Measurements from ENCODE around the gene TBC1D14. TPM values are rescaled to one million over a fixed set of nuclear protein-coding genes. Genes with fewer than 3 reads are reported as not detected.

The TBC1D14 gene
- total and polyA plus RNA-seq, 2 of the 4 experiments (the other 2 are of a cell fraction) = 31.7 to 40.7 TPM

DNA sequence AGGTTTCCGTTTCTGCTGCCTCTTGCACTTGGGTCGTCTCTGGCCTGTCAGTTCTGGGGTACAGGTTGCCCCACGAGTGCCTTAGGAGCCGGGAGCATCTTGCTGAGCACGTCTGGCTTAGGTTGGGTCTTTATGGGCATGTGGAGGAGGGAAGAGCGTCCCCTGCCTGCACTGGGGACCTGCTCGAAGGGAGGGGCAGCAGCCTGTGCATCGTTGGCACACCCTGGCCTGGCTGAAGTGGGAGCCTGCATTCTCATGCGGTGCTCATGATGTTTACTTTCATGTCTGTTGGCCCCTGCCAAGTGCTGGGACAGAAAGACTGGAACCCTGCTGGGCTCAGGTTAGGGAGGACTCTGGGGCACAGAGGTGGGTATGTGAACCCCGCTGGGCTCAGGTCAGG, 109.7 kb downstream of the TBC1D14 start:
- intact Hi-C loops (cut with micrococcal nuclease) = no loop called here
- Histone ChIP-seq H3K79me1 (ENCODE audit: low read depth in 1 of 2, low read length in 2 of 2) (peaks cover 25 to 60% of the 10 kb centered on the region in 2 experiments), H3K56ac (ENCODE audit: extremely low read depth, insufficient read depth, low read length) (no peak overlapping the region), H3K18ac (ENCODE audit: low read depth, low read length) (no peak overlapping the region), H4K20me1 (ENCODE audit: insufficient read depth, low read length) (no peaks in the 10 kb centered on the region), H3K9me1 (ENCODE audit: insufficient read depth, low read length) (peaks cover 23% of the 10 kb centered on the region), H3K4ac (ENCODE audit: low read depth, low read length) (no peak overlapping the region), H3K27me3 (ENCODE audit: control insufficient read depth, insufficient read depth, low read length) (no peaks in the 10 kb centered on the region), H3K27ac (ENCODE audit: insufficient read depth, low read length) (no peak overlapping the region), H3K4me1 (ENCODE audit: control insufficient read depth, insufficient read depth, low read length) (peaks cover 8% of the 10 kb centered on the region), H3K4me3 (ENCODE audit: insufficient read depth, low read depth, low read length) (no peak overlapping the region), H3K4me2 (ENCODE audit: low read depth, low read length) (no peak overlapping the region), H2BK120ac (ENCODE audit: low read depth, low read length) (no peak overlapping the region), H3K14ac (replicated peaks; ENCODE audit: low read depth, low read length) (no peak overlapping the region), H2AFZ (replicated peaks; ENCODE audit: low read length, poor library complexity) (no peak overlapping the region), H2AK5ac (ENCODE audit: low read depth, low read length) (no peak overlapping the region), H4K5ac (ENCODE audit: low read depth, low read length) (no peak overlapping the region), H4K8ac (ENCODE audit: low read depth in 2 of 2, low read length in 2 of 2) (no peak overlapping the region), H2BK20ac (ENCODE audit: low read depth, low read length) (no peak overlapping the region), H2AK9ac (replicated peaks; ENCODE audit: low read depth, low read length, poor library complexity) (no peak overlapping the region), H3K9me3 (ENCODE audit: control insufficient read depth, insufficient read depth, low read length) (no peaks in the 10 kb centered on the region), H3K36me3 (ENCODE audit: control insufficient read depth, insufficient read depth, low read length) (peaks cover 44% of the 10 kb centered on the region), H4K91ac (ENCODE audit: insufficient read depth, low read depth, low read length) (no peak overlapping the region), H2BK5ac (ENCODE audit: low read depth, low read length, poor library complexity, severe bottlenecking) (no peak overlapping the region), H2BK15ac (ENCODE audit: low read depth, low read length) (no peak overlapping the region), H3K23ac (ENCODE audit: low read depth, low read length) (no peak overlapping the region), H3K9ac (ENCODE audit: low read depth, low read length) (no peak overlapping the region)
- TF ChIP-seq, protein P1, sequence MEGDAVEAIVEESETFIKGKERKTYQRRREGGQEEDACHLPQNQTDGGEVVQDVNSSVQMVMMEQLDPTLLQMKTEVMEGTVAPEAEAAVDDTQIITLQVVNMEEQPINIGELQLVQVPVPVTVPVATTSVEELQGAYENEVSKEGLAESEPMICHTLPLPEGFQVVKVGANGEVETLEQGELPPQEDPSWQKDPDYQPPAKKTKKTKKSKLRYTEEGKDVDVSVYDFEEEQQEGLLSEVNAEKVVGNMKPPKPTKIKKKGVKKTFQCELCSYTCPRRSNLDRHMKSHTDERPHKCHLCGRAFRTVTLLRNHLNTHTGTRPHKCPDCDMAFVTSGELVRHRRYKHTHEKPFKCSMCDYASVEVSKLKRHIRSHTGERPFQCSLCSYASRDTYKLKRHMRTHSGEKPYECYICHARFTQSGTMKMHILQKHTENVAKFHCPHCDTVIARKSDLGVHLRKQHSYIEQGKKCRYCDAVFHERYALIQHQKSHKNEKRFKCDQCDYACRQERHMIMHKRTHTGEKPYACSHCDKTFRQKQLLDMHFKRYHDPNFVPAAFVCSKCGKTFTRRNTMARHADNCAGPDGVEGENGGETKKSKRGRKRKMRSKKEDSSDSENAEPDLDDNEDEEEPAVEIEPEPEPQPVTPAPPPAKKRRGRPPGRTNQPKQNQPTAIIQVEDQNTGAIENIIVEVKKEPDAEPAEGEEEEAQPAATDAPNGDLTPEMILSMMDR (conservative IDR thresholded peaks at IDR 0.05; ENCODE audit: low read depth, low read length) = no peak
- no peak for TF ChIP-seq MAFK (IDR thresholded peaks at IDR 0.05; ENCODE audit: low read depth, low read length)
- TF ChIP-seq SMC3 (IDR thresholded peaks at IDR 0.05; ENCODE audit: low read depth, low read length) = no peak
- TF ChIP-seq BHLHE40 (IDR thresholded peaks at IDR 0.05; ENCODE audit: low read depth, low read length) = no peak
- TF ChIP-seq, protein P2, sequence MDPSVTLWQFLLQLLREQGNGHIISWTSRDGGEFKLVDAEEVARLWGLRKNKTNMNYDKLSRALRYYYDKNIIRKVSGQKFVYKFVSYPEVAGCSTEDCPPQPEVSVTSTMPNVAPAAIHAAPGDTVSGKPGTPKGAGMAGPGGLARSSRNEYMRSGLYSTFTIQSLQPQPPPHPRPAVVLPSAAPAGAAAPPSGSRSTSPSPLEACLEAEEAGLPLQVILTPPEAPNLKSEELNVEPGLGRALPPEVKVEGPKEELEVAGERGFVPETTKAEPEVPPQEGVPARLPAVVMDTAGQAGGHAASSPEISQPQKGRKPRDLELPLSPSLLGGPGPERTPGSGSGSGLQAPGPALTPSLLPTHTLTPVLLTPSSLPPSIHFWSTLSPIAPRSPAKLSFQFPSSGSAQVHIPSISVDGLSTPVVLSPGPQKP (IDR thresholded peaks at IDR 0.05; ENCODE audit: borderline replicate concordance, low read depth, low read length) = no peak
- no peak for TF ChIP-seq CHD1 (IDR thresholded peaks at IDR 0.05; ENCODE audit: low read depth, low read length)
- no peak for TF ChIP-seq RAD21 (IDR thresholded peaks at IDR 0.05; ENCODE audit: low read length)
- TF ChIP-seq, protein P3, sequence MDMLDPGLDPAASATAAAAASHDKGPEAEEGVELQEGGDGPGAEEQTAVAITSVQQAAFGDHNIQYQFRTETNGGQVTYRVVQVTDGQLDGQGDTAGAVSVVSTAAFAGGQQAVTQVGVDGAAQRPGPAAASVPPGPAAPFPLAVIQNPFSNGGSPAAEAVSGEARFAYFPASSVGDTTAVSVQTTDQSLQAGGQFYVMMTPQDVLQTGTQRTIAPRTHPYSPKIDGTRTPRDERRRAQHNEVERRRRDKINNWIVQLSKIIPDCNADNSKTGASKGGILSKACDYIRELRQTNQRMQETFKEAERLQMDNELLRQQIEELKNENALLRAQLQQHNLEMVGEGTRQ (IDR thresholded peaks at IDR 0.05; ENCODE audit: low read depth, low read length) = no peak
- TF ChIP-seq FOS (IDR thresholded peaks at IDR 0.05; ENCODE audit: low read depth, low read length) = no peak
- TF ChIP-seq RCOR1 (IDR thresholded peaks at IDR 0.05; ENCODE audit: insufficient replicate concordance, low read length) = no peak
- TF ChIP-seq MAZ (IDR thresholded peaks at IDR 0.05; ENCODE audit: borderline replicate concordance, low read depth, low read length) = no peak
- no peak for TF ChIP-seq NFE2L2 (IDR thresholded peaks at IDR 0.05; ENCODE audit: low read depth, low read length)
- TF ChIP-seq POLR2A (IDR thresholded peaks at IDR 0.05; ENCODE audit: low read depth, low read length) = no peak
- no peak for TF ChIP-seq RFX5 (IDR thresholded peaks at IDR 0.05; ENCODE audit: low read depth, low read length)
- TF ChIP-seq MXI1 (IDR thresholded peaks at IDR 0.05; ENCODE audit: borderline replicate concordance, low read depth, low read length) = no peak
- no peak for TF ChIP-seq CEBPB (IDR thresholded peaks at IDR 0.05; ENCODE audit: low read depth, low read length)
- ChIA-PET CTCF (no interaction called here), POLR2A (ENCODE audit: unreplicated experiment) (no interaction called here)
- 100% methylated on average over 2 of the region's 10 CpGs; no CpG with 5 or more reads in 1 of the 2 experiments for WGBS, 2 experiments (ENCODE audit: extremely low coverage in 2 of 2, insufficient read length in 1 of 2)
- dilution Hi-C loops (cut with HindIII; ENCODE audit: low sequenced_read_pairs, unreplicated experiment) = no loop called here
- in situ Hi-C loops (cut with MboI; ENCODE audit: low sequenced_read_pairs) = no loop called here
- ATAC-seq (ENCODE audit: low read depth) (no peak), DNase-seq (no peak)
- no TSS peak for BruUV-seq (replicated peaks)
